ENCODE data around the gene WBP2NL. TPM values are rescaled to one million over a fixed set of nuclear protein-coding genes. Genes with fewer than 3 reads are reported as not detected.

Gene WBP2NL
- total and polyA plus RNA-seq, 2 of the 8 experiments (the other 6 are each of a cell fraction or from before 2014, with no cell fraction given), result not detected

GRCh38 chr22:41964112-41964491 is 34.5 kb upstream of the WBP2NL start:
- no peak for FAIRE-seq
- no peak for DNase-seq (ENCODE audit: low read depth in 1 of 2, low spot score in 2 of 2)
- CTCF ChIA-PET (ENCODE audit: partially characterized antibody), result interaction anchor here (0.6 to 10.8 kb wide), 11 partner anchors 12 to 153 kb away, joined by 3 to 116 read pairs (median 3); partner anchors contain the start of genes NAGA and NDUFA6

More at GRCh38 chr22:41964112-41964491, 34.5 kb upstream of the WBP2NL start:
- H3K36me3 ChIP-seq (ENCODE audit: control insufficient read depth in 2 of 4, insufficient read depth in 4 of 4, low read length in 3 of 4), result no peaks in the 10 kb centered on the region
- H2BK20ac ChIP-seq (ENCODE audit: low read length), result no peak overlapping the region
- H3K18ac ChIP-seq (ENCODE audit: extremely low read depth, low read length), result no peak overlapping the region; the same call in 1 of the 2 replicates
- H2AK5ac ChIP-seq (ENCODE audit: low read depth, low read length), result no peak overlapping the region
- H3K9ac ChIP-seq (replicated peaks in 1 of 4; ENCODE audit: extremely low read depth in 1 of 4, low read depth in 3 of 4, low read length in 3 of 4), result no peak overlapping the region
- no peak overlapping the region for H3K4me3 ChIP-seq (ENCODE audit: extremely low read depth in 1 of 4, insufficient read depth in 2 of 4, low read depth in 3 of 4, low read length in 4 of 4)
- no peak overlapping the region for H3K4ac ChIP-seq (replicated peaks; ENCODE audit: insufficient read length, low read depth, low read length)
- H2BK15ac ChIP-seq (ENCODE audit: low read length), result no peak overlapping the region
- H3K27ac ChIP-seq (ENCODE audit: low read depth, low read length), result no peak overlapping the region
- H2BK5ac ChIP-seq (ENCODE audit: low read depth, low read length), result no peak overlapping the region
- H3K79me1 ChIP-seq (ENCODE audit: low read depth, low read length), result no peaks in the 10 kb centered on the region
- POLR2A ChIA-PET (ENCODE audit: partially characterized antibody), result interaction anchor here (1.0 to 1.7 kb wide), 3 partner anchors 17 to 116 kb away, joined by 3 read pairs; partner anchors contain the start of gene CENPM
- no peak overlapping the region for H4K5ac ChIP-seq (ENCODE audit: insufficient read length, low read depth, low read length)
- H3K23me2 ChIP-seq (ENCODE audit: low read depth, low read length), result no peaks in the 10 kb centered on the region
- H3K56ac ChIP-seq (replicated peaks; ENCODE audit: insufficient read length, low read depth, low read length), result no peak overlapping the region
- H4K91ac ChIP-seq (replicated peaks; ENCODE audit: insufficient read length, low read length), result no peak overlapping the region
- H3K23ac ChIP-seq (ENCODE audit: insufficient read length), result no peak overlapping the region
- peaks cover 0 to 8% (median 2%) of the 10 kb centered on the region in 4 experiments; a peak in 4 of 7 replicates for H3K4me1 ChIP-seq (replicated peaks in 1 of 4; ENCODE audit: control insufficient read depth in 3 of 4, insufficient read depth in 4 of 4, low read length in 3 of 4)
- no peaks in the 10 kb centered on the region for H3K79me2 ChIP-seq (ENCODE audit: control insufficient read depth in 1 of 2, insufficient read depth in 2 of 2, low read length in 2 of 2)
- H2BK120ac ChIP-seq (replicated peaks; ENCODE audit: low read depth, low read length), result no peak overlapping the region
- 70% methylated on average over 5 of the region's 5 CpGs; no CpG with 5 or more reads in 1 of the 2 experiments for WGBS, 2 experiments (ENCODE audit: extremely low coverage in 1 of 2, insufficient coverage in 1 of 2, insufficient read length in 1 of 2, insufficient replicate concordance in 2 of 2, low coverage in 1 of 2, low lambda C conversion rate in 2 of 2, missing lambda C conversion rate in 1 of 2)
- no peak overlapping the region for H4K8ac ChIP-seq (ENCODE audit: extremely low read depth, insufficient read depth, low read length)
- peak overlapping the region in 1 of 2 experiments; percentile 9; a peak in 1 of 4 replicates for H3K4me2 ChIP-seq (ENCODE audit: insufficient read depth in 1 of 2, low read depth in 2 of 2, low read length in 2 of 2)
- H2AFZ ChIP-seq (ENCODE audit: low read length), result no peak overlapping the region
- H4K20me1 ChIP-seq (replicated peaks in 1 of 2; ENCODE audit: control insufficient read depth in 1 of 2, insufficient read depth in 2 of 2, low read length in 2 of 2), result no peaks in the 10 kb centered on the region
- H2BK12ac ChIP-seq (ENCODE audit: low read depth, low read length), result no peak overlapping the region
- TF ChIP-seq TEAD4 (IDR thresholded peaks at IDR 0.05; ENCODE audit: low read depth, low read length) (no peak), PHF8 (conservative IDR thresholded peaks at IDR 0.05; ENCODE audit: low read depth, low read length) (no peak), KDM5A (IDR thresholded peaks at IDR 0.05; ENCODE audit: low read length) (no peak)
- TF ChIP-seq, protein P1, sequence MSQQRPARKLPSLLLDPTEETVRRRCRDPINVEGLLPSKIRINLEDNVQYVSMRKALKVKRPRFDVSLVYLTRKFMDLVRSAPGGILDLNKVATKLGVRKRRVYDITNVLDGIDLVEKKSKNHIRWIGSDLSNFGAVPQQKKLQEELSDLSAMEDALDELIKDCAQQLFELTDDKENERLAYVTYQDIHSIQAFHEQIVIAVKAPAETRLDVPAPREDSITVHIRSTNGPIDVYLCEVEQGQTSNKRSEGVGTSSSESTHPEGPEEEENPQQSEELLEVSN (IDR thresholded peaks at IDR 0.05), result no peak
- TF ChIP-seq, protein P2, sequence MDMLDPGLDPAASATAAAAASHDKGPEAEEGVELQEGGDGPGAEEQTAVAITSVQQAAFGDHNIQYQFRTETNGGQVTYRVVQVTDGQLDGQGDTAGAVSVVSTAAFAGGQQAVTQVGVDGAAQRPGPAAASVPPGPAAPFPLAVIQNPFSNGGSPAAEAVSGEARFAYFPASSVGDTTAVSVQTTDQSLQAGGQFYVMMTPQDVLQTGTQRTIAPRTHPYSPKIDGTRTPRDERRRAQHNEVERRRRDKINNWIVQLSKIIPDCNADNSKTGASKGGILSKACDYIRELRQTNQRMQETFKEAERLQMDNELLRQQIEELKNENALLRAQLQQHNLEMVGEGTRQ (IDR thresholded peaks at IDR 0.05; ENCODE audit: low read length), result no peak
- no peaks in the 10 kb centered on the region for H3K9me3 ChIP-seq (ENCODE audit: insufficient read depth in 2 of 2, low read depth in 1 of 2, low read length in 1 of 2)
- no peaks in the 10 kb centered on the region; a peak in 1 of 7 replicates for H3K27me3 ChIP-seq (replicated peaks in 1 of 4; ENCODE audit: control insufficient read depth in 3 of 4, extremely low read depth in 1 of 4, insufficient read depth in 3 of 4, low read length in 3 of 4)
- no peak overlapping the region for H3K14ac ChIP-seq (ENCODE audit: insufficient read length)

All from H1 (cell line).